Bone marrow (tissue), 2 donors: Measurements from ENCODE around the gene NCAM2.

ENCODE experiments used
- DNase-seq, 2 donors: peaks; one replicate each; lab custom pipeline; 2025; lab: John Stamatoyannopoulos, UW

Gene NCAM2

DNA sequence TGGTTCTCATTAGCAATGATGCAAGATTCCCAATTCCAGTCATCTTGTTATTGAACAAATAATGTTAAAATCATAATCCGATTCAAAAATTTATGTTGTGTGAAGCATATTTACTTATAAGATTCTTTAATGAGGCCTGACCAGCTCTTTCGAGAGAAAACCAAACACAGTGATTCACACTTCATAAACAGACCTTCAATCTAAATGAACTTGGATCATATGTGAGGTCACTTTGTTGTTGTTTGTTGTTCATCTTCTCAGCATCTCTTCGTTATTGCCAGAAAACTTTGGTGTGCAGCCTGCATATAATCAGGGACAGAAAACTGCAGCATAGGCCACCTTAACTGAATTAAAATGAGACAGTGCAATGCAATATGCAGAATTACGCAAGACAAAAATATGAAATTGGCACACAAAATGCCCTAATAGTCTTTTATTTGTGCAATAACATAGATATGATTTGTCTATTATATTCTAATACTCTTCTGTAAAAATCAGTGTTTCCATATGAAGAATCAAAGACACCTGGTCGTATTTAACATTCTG, 30.1 kb downstream of the NCAM2 start:
- no peak for DNase-seq

- DNase-seq: peak in 1 of 2 donors; percentile 19
These were observed 31.0 kb downstream of the NCAM2 start for GRCh38 chr21:21029164-21029563.

GRCh38 chr21:21030311-21030710, 32.1 kb downstream of the NCAM2 start:
- DNase-seq: no peak

- DNase-seq: no peak
These were observed 35.8 kb downstream of the NCAM2 start for GRCh38 chr21:21034036-21034435.

GRCh38 chr21:21039624-21040170, 41.5 kb downstream of the NCAM2 start:
- DNase-seq: no peak

GRCh38 chr21:21045518-21045917, 47.3 kb downstream of the NCAM2 start:
- no peak for DNase-seq

DNA sequence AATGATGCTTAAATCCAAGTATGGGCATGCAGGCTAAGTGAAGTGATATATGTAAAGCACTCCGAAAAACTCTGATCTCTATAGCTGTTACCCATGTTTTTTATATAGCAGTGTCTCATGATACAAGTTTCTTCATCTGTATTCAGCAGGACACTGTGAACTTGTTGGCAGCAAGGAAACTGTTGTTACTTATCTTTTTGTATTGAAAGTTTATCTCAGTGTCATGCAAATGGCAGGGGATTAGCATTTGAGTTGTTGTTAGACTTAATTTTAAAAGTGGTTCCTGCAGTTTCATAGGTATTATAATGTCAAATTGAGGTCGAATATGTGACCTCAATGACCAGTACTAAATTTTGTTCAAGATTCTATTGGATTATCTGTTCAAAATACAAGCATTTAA, 47.9 kb downstream of the NCAM2 start:
- no peak for DNase-seq

- DNase-seq: no peak
These were observed 53.2 kb downstream of the NCAM2 start for GRCh38 chr21:21051109-21052055.

- DNase-seq: no peak
These were observed 54.5 kb downstream of the NCAM2 start for GRCh38 chr21:21052672-21053071.

GRCh38 chr21:21057349-21058062, 59.3 kb downstream of the NCAM2 start:
- DNase-seq: no peak

- no peak for DNase-seq
These were observed 65.6 kb downstream of the NCAM2 start for GRCh38 chr21:21063828-21064227.

DNA sequence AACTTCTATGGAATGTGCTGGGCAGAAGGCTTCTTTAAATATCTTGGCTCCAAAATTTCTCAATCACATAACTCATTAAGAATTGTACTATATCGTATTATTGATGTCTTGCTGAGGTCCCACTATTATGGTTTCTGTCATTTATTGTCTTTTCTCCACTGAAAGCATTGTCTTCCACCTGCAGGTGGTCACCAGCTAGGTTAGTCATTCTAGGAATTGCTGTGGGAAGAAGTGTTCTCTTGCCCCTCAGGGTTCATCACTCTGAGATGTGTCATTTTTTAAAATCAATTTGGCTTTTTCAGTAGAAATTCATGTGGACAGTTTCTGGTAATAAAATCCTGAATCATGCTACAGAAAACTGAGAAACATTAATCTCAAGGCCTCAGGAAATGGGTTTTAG, 66.1 kb downstream of the NCAM2 start:
- DNase-seq: no peak

GRCh38 chr21:21067375-21067774, 69.2 kb downstream of the NCAM2 start:
- no peak for DNase-seq

DNA sequence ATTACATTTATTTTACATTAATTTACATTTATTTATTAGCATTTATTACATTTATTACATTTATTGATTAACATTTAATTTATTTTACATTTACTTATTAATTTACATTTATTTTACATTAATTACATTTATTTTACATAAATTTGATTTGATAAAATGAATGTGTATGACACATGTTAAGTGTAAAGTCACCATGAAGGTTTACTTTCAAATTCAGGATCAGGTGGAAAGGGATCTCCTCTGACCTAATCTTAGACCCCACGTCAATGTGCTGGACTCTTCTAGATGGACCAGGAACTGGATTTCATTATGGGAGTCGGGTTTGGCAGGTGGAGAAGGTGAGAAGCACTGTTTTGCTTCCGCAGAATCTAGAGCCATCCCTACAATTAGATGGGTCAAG, 76.1 kb downstream of the NCAM2 start:
- DNase-seq: no peak

DNA sequence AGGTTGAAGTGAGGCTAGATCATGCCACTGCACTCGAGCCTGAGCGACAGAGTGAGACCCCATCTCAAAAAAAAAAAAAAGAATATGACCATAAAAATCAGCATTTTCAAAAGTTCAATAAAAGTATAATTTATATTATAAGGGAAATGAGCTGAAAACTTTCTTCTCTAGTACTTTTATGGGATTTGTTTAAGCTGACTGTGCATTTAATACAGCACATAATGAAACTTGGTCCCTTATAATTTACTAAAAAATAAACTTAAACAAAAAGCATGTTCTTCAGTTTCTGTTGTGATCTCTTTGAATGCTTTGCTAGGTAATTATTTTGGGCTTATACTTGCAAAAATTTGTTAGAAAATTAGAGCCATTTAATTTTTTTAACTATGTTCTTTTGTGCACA, 77.8 kb downstream of the NCAM2 start:
- DNase-seq: no peak

GRCh38 chr21:21076491-21076890, 78.3 kb downstream of the NCAM2 start:
- DNase-seq: no peak

DNA sequence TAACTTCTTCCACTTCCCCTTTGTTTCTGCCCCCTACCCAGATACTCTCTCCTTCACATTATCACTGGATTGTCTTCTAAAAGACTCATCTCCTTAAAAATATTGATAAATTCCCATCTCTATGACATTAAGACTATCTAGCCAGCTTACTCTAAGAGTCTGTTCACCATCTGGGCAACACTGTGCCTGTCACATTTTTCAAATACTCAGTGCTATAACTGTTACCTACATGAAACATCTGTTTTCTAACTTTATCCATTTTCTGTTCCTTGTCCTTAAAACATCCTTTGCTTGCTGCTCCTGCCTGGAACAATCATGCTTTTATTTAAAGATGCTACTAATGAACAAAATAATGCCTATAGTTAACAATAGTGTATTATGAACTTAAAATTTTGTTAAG, 81.4 kb downstream of the NCAM2 start:
- no peak for DNase-seq

DNA sequence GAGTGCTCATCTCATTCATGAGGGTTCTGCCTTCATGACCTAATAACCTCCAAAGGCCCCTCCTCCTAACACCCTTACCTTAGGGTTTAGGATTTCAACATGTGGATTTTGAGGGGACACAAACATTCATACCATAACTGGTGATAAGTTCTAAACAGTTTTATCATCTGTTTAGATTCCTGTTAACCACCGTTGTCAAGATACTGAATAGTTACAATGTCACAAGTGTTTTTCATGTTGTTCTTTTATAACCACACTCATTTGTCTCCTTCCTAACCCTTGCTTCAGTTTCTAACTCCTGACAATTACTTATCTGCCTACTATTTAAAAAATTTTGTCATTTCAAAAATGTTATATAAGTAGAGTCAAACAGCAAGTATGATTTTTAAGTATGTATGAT, 86.0 kb downstream of the NCAM2 start:
- DNase-seq: no peak

GRCh38 chr21:21085206-21085605, 87.0 kb downstream of the NCAM2 start:
- DNase-seq: no peak

DNA sequence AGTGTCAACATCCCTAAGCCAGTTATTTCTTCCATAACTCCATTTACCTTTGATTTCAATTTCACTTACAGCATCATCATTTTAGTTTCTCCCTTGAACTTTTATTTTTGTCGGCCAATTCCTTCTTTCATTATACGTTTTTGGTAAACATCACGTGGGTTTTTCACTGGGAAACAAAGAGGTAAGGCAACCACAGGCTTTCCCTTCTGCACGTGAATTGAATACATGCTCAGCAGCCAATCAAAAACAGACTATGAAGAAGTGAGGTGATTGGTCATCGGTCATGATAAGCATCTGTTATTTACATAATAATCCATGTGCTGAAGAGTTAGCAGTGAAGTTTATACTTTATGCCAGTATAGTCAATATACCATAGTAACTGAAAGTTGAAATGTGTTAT, 98.7 kb downstream of the NCAM2 start:
- DNase-seq: no peak

DNA sequence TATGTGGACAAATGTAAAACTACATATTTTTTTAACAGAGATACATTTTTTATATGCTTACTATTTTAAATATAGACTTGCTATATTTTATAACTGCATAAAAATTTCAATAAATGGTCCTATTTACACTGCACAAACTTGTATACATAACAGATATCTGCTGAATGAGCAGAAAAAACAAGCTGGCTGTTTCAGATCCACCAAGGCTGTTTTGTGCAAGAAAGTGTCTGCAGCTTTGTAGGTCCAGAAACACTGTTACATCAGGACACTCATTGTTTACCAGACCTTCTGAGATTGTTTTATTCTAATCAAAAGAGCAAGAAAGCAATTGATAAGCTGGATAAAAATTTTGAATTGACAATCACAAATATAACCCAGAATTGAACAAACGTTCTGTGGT, 99.3 kb downstream of the NCAM2 start:
- no peak for DNase-seq

DNA sequence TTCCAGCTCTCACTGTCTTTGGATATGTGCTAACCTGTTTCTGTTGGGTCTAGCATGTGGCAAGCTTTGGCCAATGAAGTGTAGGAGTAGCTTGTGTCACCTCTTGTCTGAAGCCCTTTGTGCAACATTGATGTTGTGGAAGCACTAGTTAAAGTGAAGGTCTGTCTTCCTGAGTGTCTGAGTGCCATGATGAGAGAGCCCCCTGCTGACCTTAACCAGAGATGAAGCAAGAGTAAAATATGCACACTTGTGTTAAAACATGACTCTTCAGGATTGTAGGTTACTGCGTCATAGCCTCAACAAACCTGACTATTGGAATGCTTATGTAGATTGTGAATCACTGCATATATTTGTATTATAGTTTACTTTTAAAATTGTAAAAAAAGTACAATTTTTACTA, 103.7 kb downstream of the NCAM2 start:
- no peak for DNase-seq

DNA sequence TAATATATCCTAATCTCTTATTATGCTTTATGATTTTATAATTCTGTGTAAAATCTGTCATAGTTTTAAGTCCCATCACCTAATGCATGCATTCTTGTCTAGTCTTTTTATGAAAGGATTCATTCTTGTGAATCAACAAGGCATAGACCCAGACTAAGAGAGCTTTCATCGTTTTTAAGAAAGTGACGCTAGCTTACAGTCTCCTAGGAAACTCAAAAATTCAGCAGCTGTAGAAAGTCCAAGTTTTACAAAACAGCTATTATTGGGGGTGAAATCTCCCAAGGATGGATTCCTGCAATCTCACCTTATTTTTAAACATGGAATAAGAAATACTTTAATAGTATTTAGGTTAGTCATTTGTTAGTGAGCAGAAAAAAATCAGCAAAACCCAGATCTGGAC, 104.7 kb downstream of the NCAM2 start:
- no peak for DNase-seq
